HL-60 (cell line): Measurements from ENCODE around the gene POLR2H.

Experiments
- DNase-seq, 2 experiments: peaks; one replicate each; pipeline ENCODE4 v3.0.0-alpha.2; 2010 to 2020; ENCODE audit warnings: low read depth in 1 of 2, low spot score in 1 of 2
- H3K27ac ChIP-seq: fragments of 250-450 bp; sonication (Bioruptor Pico); replicated peaks from 2 replicates; pipeline ENCODE4 v1.5.1; 2020; ENCODE audit warnings: mild to moderate bottlenecking, moderate library complexity
- H3K27me3 ChIP-seq: fragments of 250-450 bp; sonication (Bioruptor Pico); 2 replicates; pipeline ENCODE4 v1.5.1; 2021; ENCODE audit warnings: mild to moderate bottlenecking, moderate library complexity; ENCODE audit not compliant: insufficient read depth, poor library complexity, severe bottlenecking
- H3K4me3 ChIP-seq: replicated peaks from 2 replicates; pipeline ENCODE4 v1.5.1; 2011; ENCODE audit warnings: mild to moderate bottlenecking, control low read depth, low read length; ENCODE audit not compliant: insufficient read depth
- GABPA ChIP-seq: IDR thresholded peaks from 2 replicates; pipeline ENCODE4 v1.6.1; 2012; ENCODE audit warnings: low read depth
- POLR2AphosphoS5 ChIP-seq: IDR thresholded peaks from 2 replicates; pipeline ENCODE4 v1.6.1; 2012; ENCODE audit warnings: low read depth
- SPI1 ChIP-seq: IDR thresholded peaks from 2 replicates; pipeline ENCODE4 v1.6.1; 2012; ENCODE audit warnings: low read depth, mild to moderate bottlenecking, borderline replicate concordance
- TF ChIP-seq, protein P1 (sequence below): IDR thresholded peaks from one replicate; pipeline ENCODE4 v1.5.1; 2011; ENCODE audit warnings: low read length, control low read depth, inconsistent platforms; ENCODE audit not compliant: insufficient read depth
- TF ChIP-seq, protein P2 (sequence below): IDR thresholded peaks from 2 replicates; pipeline ENCODE4 v1.6.1; 2012; ENCODE audit warnings: low read depth; ENCODE audit not compliant: insufficient replicate concordance

POLR2H gene

DNA sequence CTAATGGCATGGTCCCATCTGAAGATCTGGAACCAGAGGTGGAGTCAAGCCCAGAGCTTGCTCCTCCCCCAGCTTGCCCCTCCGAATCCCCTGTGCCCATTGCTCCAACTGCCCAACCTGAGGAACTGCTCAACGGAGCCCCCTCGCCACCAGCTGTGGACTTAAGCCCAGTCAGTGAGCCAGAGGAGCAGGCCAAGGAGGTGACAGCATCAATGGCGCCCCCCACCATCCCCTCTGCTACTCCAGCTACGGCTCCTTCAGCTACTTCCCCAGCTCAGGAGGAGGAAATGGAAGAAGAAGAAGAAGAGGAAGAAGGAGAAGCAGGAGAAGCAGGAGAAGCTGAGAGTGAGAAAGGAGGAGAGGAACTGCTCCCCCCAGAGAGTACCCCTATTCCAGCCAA, 39.8 kb upstream of the POLR2H start:
- no peaks in the 10 kb centered on the region for H3K27me3 ChIP-seq
- no peak overlapping the region for H3K4me3 ChIP-seq
- DNase-seq = no peak
- peak overlapping the region; percentile 46; the same call in 1 of the 2 replicates for H3K27ac ChIP-seq
- no peak for TF ChIP-seq POLR2AphosphoS5
- TF ChIP-seq SPI1 = no peak
- TF ChIP-seq, protein P1, sequence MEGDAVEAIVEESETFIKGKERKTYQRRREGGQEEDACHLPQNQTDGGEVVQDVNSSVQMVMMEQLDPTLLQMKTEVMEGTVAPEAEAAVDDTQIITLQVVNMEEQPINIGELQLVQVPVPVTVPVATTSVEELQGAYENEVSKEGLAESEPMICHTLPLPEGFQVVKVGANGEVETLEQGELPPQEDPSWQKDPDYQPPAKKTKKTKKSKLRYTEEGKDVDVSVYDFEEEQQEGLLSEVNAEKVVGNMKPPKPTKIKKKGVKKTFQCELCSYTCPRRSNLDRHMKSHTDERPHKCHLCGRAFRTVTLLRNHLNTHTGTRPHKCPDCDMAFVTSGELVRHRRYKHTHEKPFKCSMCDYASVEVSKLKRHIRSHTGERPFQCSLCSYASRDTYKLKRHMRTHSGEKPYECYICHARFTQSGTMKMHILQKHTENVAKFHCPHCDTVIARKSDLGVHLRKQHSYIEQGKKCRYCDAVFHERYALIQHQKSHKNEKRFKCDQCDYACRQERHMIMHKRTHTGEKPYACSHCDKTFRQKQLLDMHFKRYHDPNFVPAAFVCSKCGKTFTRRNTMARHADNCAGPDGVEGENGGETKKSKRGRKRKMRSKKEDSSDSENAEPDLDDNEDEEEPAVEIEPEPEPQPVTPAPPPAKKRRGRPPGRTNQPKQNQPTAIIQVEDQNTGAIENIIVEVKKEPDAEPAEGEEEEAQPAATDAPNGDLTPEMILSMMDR = no peak
- TF ChIP-seq GABPA = no peak
- TF ChIP-seq, protein P2, sequence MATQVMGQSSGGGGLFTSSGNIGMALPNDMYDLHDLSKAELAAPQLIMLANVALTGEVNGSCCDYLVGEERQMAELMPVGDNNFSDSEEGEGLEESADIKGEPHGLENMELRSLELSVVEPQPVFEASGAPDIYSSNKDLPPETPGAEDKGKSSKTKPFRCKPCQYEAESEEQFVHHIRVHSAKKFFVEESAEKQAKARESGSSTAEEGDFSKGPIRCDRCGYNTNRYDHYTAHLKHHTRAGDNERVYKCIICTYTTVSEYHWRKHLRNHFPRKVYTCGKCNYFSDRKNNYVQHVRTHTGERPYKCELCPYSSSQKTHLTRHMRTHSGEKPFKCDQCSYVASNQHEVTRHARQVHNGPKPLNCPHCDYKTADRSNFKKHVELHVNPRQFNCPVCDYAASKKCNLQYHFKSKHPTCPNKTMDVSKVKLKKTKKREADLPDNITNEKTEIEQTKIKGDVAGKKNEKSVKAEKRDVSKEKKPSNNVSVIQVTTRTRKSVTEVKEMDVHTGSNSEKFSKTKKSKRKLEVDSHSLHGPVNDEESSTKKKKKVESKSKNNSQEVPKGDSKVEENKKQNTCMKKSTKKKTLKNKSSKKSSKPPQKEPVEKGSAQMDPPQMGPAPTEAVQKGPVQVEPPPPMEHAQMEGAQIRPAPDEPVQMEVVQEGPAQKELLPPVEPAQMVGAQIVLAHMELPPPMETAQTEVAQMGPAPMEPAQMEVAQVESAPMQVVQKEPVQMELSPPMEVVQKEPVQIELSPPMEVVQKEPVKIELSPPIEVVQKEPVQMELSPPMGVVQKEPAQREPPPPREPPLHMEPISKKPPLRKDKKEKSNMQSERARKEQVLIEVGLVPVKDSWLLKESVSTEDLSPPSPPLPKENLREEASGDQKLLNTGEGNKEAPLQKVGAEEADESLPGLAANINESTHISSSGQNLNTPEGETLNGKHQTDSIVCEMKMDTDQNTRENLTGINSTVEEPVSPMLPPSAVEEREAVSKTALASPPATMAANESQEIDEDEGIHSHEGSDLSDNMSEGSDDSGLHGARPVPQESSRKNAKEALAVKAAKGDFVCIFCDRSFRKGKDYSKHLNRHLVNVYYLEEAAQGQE = no peak

DNA sequence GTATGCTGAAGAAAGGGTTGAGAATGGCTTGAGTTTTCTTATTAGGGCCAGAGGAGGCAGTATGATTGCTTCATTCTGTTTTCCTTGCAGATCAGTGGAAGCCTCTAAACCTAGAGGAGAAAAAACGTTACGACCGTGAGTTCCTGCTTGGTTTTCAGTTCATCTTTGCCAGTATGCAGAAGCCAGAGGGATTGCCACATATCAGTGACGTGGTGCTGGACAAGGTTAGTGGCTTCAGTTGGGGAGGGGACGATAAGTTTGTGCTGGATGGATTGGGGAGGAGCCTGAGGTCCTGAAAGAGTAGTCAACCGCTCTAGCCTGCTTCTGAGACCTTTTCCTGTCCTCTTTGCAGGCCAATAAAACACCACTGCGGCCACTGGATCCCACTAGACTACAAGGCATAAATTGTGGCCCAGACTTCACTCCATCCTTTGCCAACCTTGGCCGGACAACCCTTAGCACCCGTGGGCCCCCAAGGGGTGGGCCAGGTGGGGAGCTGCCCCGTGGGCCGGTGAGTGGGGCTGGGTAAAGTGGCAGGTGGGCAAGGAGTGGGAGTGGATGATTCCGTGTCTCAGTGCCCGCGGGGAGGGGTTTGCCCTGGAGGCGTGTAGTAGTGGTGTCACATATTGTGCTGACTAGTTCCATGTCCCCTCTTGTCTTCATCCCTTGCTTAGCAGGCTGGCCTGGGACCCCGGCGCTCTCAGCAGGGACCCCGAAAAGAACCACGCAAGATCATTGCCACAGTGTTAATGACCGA, 38.6 kb upstream of the POLR2H start:
- TF ChIP-seq POLR2AphosphoS5 = peak; percentile 45; the same call in 1 of the 2 replicates
- TF ChIP-seq, protein P1 = no peak
- Histone ChIP-seq H3K4me3 (no peak overlapping the region), H3K27me3 (no peaks in the 10 kb centered on the region), H3K27ac (peak overlapping the region; percentile 48)
- DNase-seq = peak; percentile 92 to 97

DNA sequence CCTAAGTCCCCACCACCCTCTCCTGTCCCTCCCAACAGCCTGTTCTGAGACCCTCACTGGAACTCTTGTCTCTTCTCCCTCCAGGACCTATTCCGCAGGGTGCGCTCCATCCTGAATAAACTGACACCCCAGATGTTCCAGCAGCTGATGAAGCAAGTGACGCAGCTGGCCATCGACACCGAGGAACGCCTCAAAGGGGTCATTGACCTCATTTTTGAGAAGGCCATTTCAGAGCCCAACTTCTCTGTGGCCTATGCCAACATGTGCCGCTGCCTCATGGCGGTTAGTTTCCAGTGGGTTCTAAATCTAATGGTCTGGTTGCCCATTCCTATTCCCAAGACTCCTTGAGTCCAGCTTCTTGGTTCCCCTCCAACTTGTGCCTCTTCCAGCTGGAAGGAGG, 37.8 kb upstream of the POLR2H start:
- H3K27ac ChIP-seq = no peak overlapping the region
- TF ChIP-seq POLR2AphosphoS5 (no peak), SPI1 (no peak), GABPA (no peak)
- TF ChIP-seq, protein P1 = no peak
- TF ChIP-seq, protein P2 = no peak

DNA sequence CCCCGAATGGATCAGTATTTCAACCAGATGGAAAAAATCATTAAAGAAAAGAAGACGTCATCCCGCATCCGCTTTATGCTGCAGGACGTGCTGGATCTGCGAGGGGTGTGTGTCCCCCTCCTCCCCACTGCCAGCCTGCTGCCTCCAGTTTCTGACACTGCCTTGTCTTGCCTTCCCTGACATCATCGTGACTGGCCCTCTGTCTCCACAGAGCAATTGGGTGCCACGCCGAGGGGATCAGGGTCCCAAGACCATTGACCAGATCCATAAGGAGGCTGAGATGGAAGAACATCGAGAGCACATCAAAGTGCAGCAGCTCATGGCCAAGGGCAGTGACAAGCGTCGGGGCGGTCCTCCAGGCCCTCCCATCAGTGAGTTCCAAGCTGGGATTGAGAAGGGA, 36.2 kb upstream of the POLR2H start:
- DNase-seq = no peak
- Histone ChIP-seq H3K27me3 (no peaks in the 10 kb centered on the region), H3K4me3 (no peak overlapping the region), H3K27ac (no peak overlapping the region)
- no peak for TF ChIP-seq SPI1
- no peak for TF ChIP-seq GABPA
- TF ChIP-seq POLR2AphosphoS5 = no peak; the same call in 1 of the 2 replicates
- TF ChIP-seq, protein P2 = no peak
- TF ChIP-seq, protein P1 = no peak

More for the DNA sequence above, 37.8 kb upstream of the POLR2H start:
- Histone ChIP-seq H3K4me3 (no peak overlapping the region), H3K27me3 (no peaks in the 10 kb centered on the region)
- no peak for DNase-seq
